Right lobe of liver (tissue), 6 donors: Measurements from ENCODE around the gene PLXND1. TPM values are rescaled to one million over a fixed set of nuclear protein-coding genes. Genes with fewer than 3 reads are reported as not detected.

Experiments
- ATAC-seq, 4 donors: fragments of 200-7000 bp; cut with Tn5 transposase; one replicate each; pipeline ENCODE4 v1.9.1; 2020; ENCODE audit warnings: mild to moderate bottlenecking in 4 of 4, moderate library complexity in 4 of 4
- DNase-seq, 3 donors: peaks; one replicate each; pipeline ENCODE4 v3.0.0-alpha.2; 2020
- H3K27ac ChIP-seq, 3 donors: fragments of 200-600 bp; one replicate each; pipeline ENCODE4 v1.8.0; 2022
- H3K27me3 ChIP-seq, 2 donors: fragments of 200-600 bp; one replicate each; pipeline ENCODE4 v1.8.0; 2022
- H3K36me3 ChIP-seq, 4 donors: fragments of 200-600 bp; sonication (generic) in 1 of 4; one replicate each; pipeline versions ENCODE4 v1.5.1 to v1.8.0; 2017 to 2022; ENCODE audit warnings: control low read depth in 1 of 4
- H3K4me1 ChIP-seq, 4 donors: fragments of 200-600 bp; sonication (generic) in 1 of 4; one replicate each; pipeline versions ENCODE4 v1.5.1 to v1.8.0; 2017 to 2022; ENCODE audit warnings: control low read depth in 1 of 4
- H3K4me3 ChIP-seq, 3 donors: fragments of 200-600 bp; one replicate each; pipeline ENCODE4 v1.8.0; 2022
- H3K9me3 ChIP-seq, 4 donors: fragments of 200-600 bp; sonication (generic) in 1 of 4; one replicate each; pipeline versions ENCODE4 v1.5.1 to v1.8.0; 2017 to 2022; ENCODE audit warnings: control low read depth in 1 of 4
- CTCF ChIP-seq, 4 donors: fragments of 200-600 bp in 3 of 4; fragments of 450-650 bp in 1 of 4; IDR thresholded peaks; one replicate each; pipeline versions ENCODE4 v1.5.1 to v1.8.0; 2016 to 2022; ENCODE audit warnings: antibody characterized with exemption in 4 of 4, mild to moderate bottlenecking in 2 of 4
- POLR2A ChIP-seq: fragments of 450-650 bp; IDR thresholded peaks from one replicate; pipeline ENCODE4 v1.6.1; 2017; ENCODE audit warnings: antibody characterized with exemption, mild to moderate bottlenecking
- WGBS: methylation state at CpG from one replicate; pipeline ENCODE4 v1.1.6; 2018; ENCODE audit warnings: low coverage, low lambda C conversion rate; ENCODE audit not compliant: insufficient coverage; ENCODE audit errors: missing lambda C conversion rate; 5-methylcytosine and 5-hydroxymethylcytosine counted together
- intact Hi-C, 2 donors: fragments of 100-400 bp; cut with DNase I; formaldehyde crosslinking; loops; one replicate each; pipeline versions ENCODE4 v1.11.2 to v1.14.1; 2022
- total RNA-seq, 6 experiments: library from RNA; depleted of rRNA in 2 of 6; stranded (reverse); fragments of >200 nt in 2 of 6; fragmentation: NEBNext Ultra II Directional in 3 of 6; extraction: Animal tissue kit (Norgen Biotek cat#: 25700) in 3 of 6; gene quantifications; one replicate each; pipeline versions ENCODE4 v1.1.0 to v1.2.4, GENCODE V29; 2016 to 2023
- donor health status: DM: no; HTN: yes; CAD: no.
- donor health status: DM: no; HTN: no; CAD: no.
- donor health status: DM: no; HTN: no; CAD: no.
- donor health status: DM: no; HTN: yes; CAD: no.
- donor health status: DM: no; HTN: yes; CAD: no.

The PLXND1 gene
- total RNA-seq, 6 experiments from 2014 or later = 27.0 to 48.8 (median 29.6) TPM

- no peak for TF ChIP-seq CTCF (IDR thresholded peaks at IDR 0.05)
- no peak for TF ChIP-seq POLR2A
- H3K27ac ChIP-seq = no peak overlapping the region
- DNase-seq = no peak
- no peaks in the 10 kb centered on the region for H3K9me3 ChIP-seq
- H3K36me3 ChIP-seq = no peaks in the 10 kb centered on the region
- no peak overlapping the region for H3K4me3 ChIP-seq
- H3K4me1 ChIP-seq = no peaks in the 10 kb centered on the region
- intact Hi-C loops = no loop called here
- 79% methylated on average over 5 of the region's 9 CpGs for WGBS
- ATAC-seq = peak; percentile 26 to 68 (median 47)
- H3K27me3 ChIP-seq = no peaks in the 10 kb centered on the region
These were observed 62.5 kb downstream of the PLXND1 start for GRCh38 chr3:129543999-129544398.

GRCh38 chr3:129543156-129543790 is 63.2 kb downstream of the PLXND1 start, which contains the start of gene H1-8:
Gene H1-8 (plus strand): TSS chr3:129543175. CDS start chr3:129543219, 44 bp downstream.
- peak in 1 of 3 donors; percentile 12 for DNase-seq

DNA sequence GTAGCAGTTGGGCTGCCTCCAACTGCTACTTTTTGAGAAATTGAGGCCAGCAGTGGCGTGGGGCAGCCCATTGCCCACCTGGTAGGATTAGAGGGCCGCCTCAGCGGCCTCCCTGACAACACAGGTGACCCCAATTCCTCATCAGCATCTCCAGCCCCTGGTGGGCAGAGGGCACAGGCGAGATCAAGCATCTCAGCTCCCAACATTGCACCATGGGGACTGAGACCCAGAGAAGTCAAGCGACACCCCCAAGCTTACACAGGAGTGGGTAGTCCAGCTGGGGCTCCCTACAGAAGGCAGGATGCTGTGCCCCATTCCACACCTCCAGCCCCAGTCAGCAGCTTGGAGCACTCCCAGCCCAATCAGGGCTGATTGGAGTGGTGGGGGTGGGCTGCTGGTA is 63.7 kb downstream of the PLXND1 start:
- Histone ChIP-seq H3K27ac (no peak overlapping the region), H3K36me3 (no peaks in the 10 kb centered on the region), H3K4me3 (no peak overlapping the region), H3K9me3 (no peaks in the 10 kb centered on the region), H3K4me1 (no peaks in the 10 kb centered on the region), H3K27me3 (no peaks in the 10 kb centered on the region)
- intact Hi-C loops = no loop called here
- DNase-seq (no peak), ATAC-seq (no peak)
- WGBS = 80% methylated on average over 1 of the region's 5 CpGs
- TF ChIP-seq CTCF (IDR thresholded peaks at IDR 0.05) (no peak), POLR2A (no peak)

More at GRCh38 chr3:129543156-129543790, 63.2 kb downstream of the PLXND1 start, which contains the start of gene H1-8:
- whole genome bisulfite sequencing = no CpG with 5 or more reads among the region's 16 CpGs
- Histone ChIP-seq H3K9me3 (no peaks in the 10 kb centered on the region), H3K4me3 (no peak within 1 kb of the TSS), H3K27ac (no peak within 1 kb of the TSS), H3K36me3 (no peaks in the 10 kb centered on the region), H3K27me3 (no peaks in the 10 kb centered on the region), H3K4me1 (no peaks in the 10 kb centered on the region)
- no peak for TF ChIP-seq POLR2A
- TF ChIP-seq CTCF (IDR thresholded peaks at IDR 0.05) = no peak
- intact Hi-C loops = no loop called here
- ATAC-seq = no peak

DNA sequence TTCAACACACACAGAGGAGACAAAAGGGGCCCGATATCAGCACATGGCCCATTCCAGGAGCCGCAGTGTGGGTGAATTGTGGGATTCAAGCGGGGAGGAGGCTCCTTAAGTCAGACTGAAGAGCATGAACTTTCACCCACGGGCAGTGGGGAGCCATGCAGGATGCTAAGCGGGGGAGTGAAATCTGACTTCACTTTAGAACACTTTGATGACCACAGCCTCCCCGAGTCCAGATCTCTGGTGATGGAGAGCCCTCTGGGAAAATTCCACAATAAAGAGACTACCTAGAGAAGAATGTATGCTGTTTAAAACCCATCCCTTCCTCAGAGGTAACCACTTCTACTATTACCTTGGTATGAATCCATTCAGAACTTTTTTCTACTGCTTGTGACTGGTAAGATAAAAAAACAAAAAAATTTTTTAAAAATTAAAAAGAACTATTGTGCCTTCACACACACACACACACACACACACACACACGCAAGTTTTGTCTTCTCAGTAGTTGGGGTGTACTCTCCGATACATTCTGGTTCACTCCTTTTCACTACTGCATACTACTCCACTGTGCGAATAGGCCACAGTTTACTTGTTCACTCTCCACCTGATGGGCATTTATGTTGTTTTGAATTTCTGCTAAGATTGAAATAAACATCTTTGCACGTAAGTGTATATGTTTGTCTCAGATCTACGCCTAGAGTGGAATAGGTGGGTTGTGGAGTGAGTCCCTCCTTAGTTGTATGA is 65.5 kb downstream of the PLXND1 start:
- DNase-seq (no peak), ATAC-seq (no peak)
- no peaks in the 10 kb centered on the region for H3K9me3 ChIP-seq
- H3K4me3 ChIP-seq = no peak overlapping the region
- no peaks in the 10 kb centered on the region for H3K27me3 ChIP-seq
- WGBS = 82% methylated on average over 10 of the region's 11 CpGs
- no peaks in the 10 kb centered on the region for H3K36me3 ChIP-seq
- TF ChIP-seq POLR2A = no peak
- TF ChIP-seq CTCF (IDR thresholded peaks at IDR 0.05) = no peak
- H3K27ac ChIP-seq = no peak overlapping the region
- intact Hi-C loops = no loop called here
- no peaks in the 10 kb centered on the region for H3K4me1 ChIP-seq
